K562 (cell line): Measurements from ENCODE around the gene SGO1. TPM values are rescaled to one million over a fixed set of nuclear protein-coding genes. Genes with fewer than 3 reads are reported as not detected.

Experiments
- ATAC-seq: fragments of 200-7000 bp; cut with Tn5 transposase; 3 replicates; pipeline ENCODE4 v1.9.1; 2020; ENCODE audit warnings: moderate library complexity
- BruUV-seq: library from RNA; stranded (reverse); fragments of 400-500 nt; replicated peaks from 2 replicates; lab custom pipeline; 2021; lab: Mats Ljungman, UMichigan
- CTCF ChIA-PET: fragments of 300-600 bp; formaldehyde crosslinking; extraction: SDS; loops from one replicate; lab custom pipeline; 2021; ENCODE audit warnings: low intra/inter-chr PET ratio; lab: Yijun Ruan, JAX
- POLR2A ChIA-PET: fragments of 300-600, 350-650 bp; sonication (Branson Sonifier 250); formaldehyde crosslinking; extraction: SDS; loops from one replicate; lab custom pipeline; 2021; ENCODE audit warnings: antibody characterized with exemption, inconsistent platforms; lab: Yijun Ruan, JAX
- DNase-seq, 4 experiments: peaks; one replicate each; pipeline versions ENCODE4 v3.0.0 to v3.0.0-alpha.2; 2011 to 2018; ENCODE audit warnings: low spot score in 3 of 4, mixed read lengths in 3 of 4; ENCODE audit errors: extremely low read depth in 1 of 4
- FAIRE-seq: peaks from 2 replicates; lab custom pipeline; 2011; peaks lifted over from hg19 to GRCh38; lab: Jason Lieb, UNC
- H2AFZ ChIP-seq: 2 replicates; pipeline ENCODE4 v1.6.0; 2011; ENCODE audit warnings: low read depth, low read length, control low read depth, inconsistent platforms
- H3K27ac ChIP-seq: fragments of 200-600 bp; 3 replicates; pipeline ENCODE4 v1.8.0; 2011; ENCODE audit warnings: low read depth, mild to moderate bottlenecking, control low read depth, inconsistent platforms, low read length, moderate library complexity, mixed read lengths; ENCODE audit errors: extremely low read depth
- H3K27me3 ChIP-seq, 2 experiments: fragments of 300-600 bp in 1 of 2; 2 replicates in 1 of 2; 3 replicates in 1 of 2; pipeline versions ENCODE4 v1.6.0 to v1.8.0; 2011; ENCODE audit warnings: inconsistent platforms in 2 of 2, low read length in 2 of 2, mild to moderate bottlenecking in 1 of 2, mixed read lengths in 1 of 2, moderate library complexity in 1 of 2; ENCODE audit not compliant: control insufficient read depth in 2 of 2, insufficient read depth in 2 of 2
- H3K36me3 ChIP-seq: fragments of 300-600 bp; 3 replicates; pipeline ENCODE4 v1.8.0; 2011; ENCODE audit warnings: mild to moderate bottlenecking, low read length, inconsistent platforms; ENCODE audit not compliant: control insufficient read depth, insufficient read depth
- H3K4me1 ChIP-seq, 2 experiments: fragments of 200-600 bp in 1 of 2; replicated peaks in 1 of 2; 2 replicates in 1 of 2; 3 replicates in 1 of 2; pipeline versions ENCODE4 v1.5.1 to v1.8.0; 2011; ENCODE audit warnings: inconsistent platforms in 2 of 2, low read length in 2 of 2, mild to moderate bottlenecking in 1 of 2, mixed read lengths in 1 of 2, moderate library complexity in 1 of 2; ENCODE audit not compliant: control insufficient read depth in 2 of 2, insufficient read depth in 2 of 2
- H3K4me2 ChIP-seq: 2 replicates; pipeline ENCODE4 v1.6.1; 2011; ENCODE audit warnings: low read length, control low read depth, inconsistent platforms, mixed read lengths; ENCODE audit not compliant: insufficient read depth
- H3K4me3 ChIP-seq: fragments of 200-600 bp; sonication (generic), shearing (Covaris generic); 2 replicates; pipeline ENCODE4 v1.5.1; 2016; ENCODE audit warnings: control low read depth, inconsistent platforms
- H3K79me2 ChIP-seq: fragments of 200-600 bp; 3 replicates; pipeline ENCODE4 v1.8.0; 2011; ENCODE audit warnings: low read length, inconsistent platforms; ENCODE audit not compliant: control insufficient read depth, insufficient read depth
- H3K9ac ChIP-seq, 2 experiments: 2 replicates each; pipeline versions ENCODE4 v1.6.0 to v1.6.1; 2011; ENCODE audit warnings: low read depth in 2 of 2, low read length in 2 of 2, control low read depth in 1 of 2, inconsistent platforms in 1 of 2, mild to moderate bottlenecking in 1 of 2, mixed read lengths in 1 of 2; ENCODE audit not compliant: insufficient read depth in 1 of 2
- H3K9me1 ChIP-seq: one replicate; pipeline ENCODE4 v1.6.0; 2011; ENCODE audit warnings: inconsistent platforms, mild to moderate bottlenecking, low read length, moderate library complexity; ENCODE audit not compliant: control insufficient read depth, insufficient read depth
- H3K9me3 ChIP-seq: replicated peaks from 2 replicates; pipeline ENCODE4 v1.5.1; 2011; ENCODE audit warnings: low read depth, low read length, inconsistent platforms; ENCODE audit not compliant: control insufficient read depth, insufficient read depth
- H4K20me1 ChIP-seq: replicated peaks from 2 replicates; pipeline ENCODE4 v1.6.1; 2011; ENCODE audit warnings: low read length, inconsistent platforms, mixed read lengths; ENCODE audit not compliant: control insufficient read depth, insufficient read depth
- TAL1 ChIP-seq: fragments of 450-650 bp; IDR thresholded peaks from 2 replicates; pipeline ENCODE4 v1.6.1; 2016; ENCODE audit warnings: mild to moderate bottlenecking
- TEAD1 ChIP-seq, 2 experiments: fragments of 450-650 bp in 1 of 2; sonication (generic) in 1 of 2; formaldehyde crosslinking; IDR thresholded peaks; 2 replicates each; pipeline versions ENCODE4 v1.4.0 to v1.8.0; 2020 to 2022; ENCODE audit warnings: mild to moderate bottlenecking in 2 of 2, missing genetic modification reagents in 1 of 2
- ZC3H11A ChIP-seq: IDR thresholded peaks from 2 replicates; pipeline ENCODE4 v1.6.1; 2012; ENCODE audit warnings: low read depth, low read length, improper control_type of control experiment
- ZNF133 ChIP-seq: fragments of 250-450 bp; sonication (Bioruptor Pico); IDR thresholded peaks from 2 replicates; pipeline ENCODE4 v1.4.0; 2020; ENCODE audit warnings: mild to moderate bottlenecking
- in situ Hi-C: fragments of 300-500 bp; cut with MboI; formaldehyde crosslinking; loops from 4 replicates; pipeline ENCODE4 v1.15.0; 2018; ENCODE audit warnings: inconsistent platforms, mixed read lengths
- intact Hi-C: fragments of 100-400 bp; cut with micrococcal nuclease; formaldehyde crosslinking; loops from 2 replicates; pipeline ENCODE4 v1.14.2; 2022
- polyA plus RNA-seq, 8 experiments: library from polyadenylated mRNA; depleted of rRNA in 4 of 8; stranded (reverse) in 5 of 8; unstranded in 3 of 8; fragments of >200 nt; fragmentation: Nextera tagmentation in 2 of 8; fragmentation: Illumina TruSeq in 1 of 8; extraction: Ambion mirVana in 2 of 8; extraction: Trizol in 1 of 8; gene quantifications; 2 replicates each; pipeline versions ENCODE4 v1.2.1 to v1.2.3, GENCODE V29; 2011 to 2014; ENCODE audit warnings: inconsistent platforms in 1 of 8, missing spikeins in 1 of 8
- total RNA-seq, 7 experiments: library from RNA; depleted of rRNA in 6 of 7; stranded (reverse); fragments of >200 nt in 6 of 7; fragmentation: Illumina TruSeq in 2 of 7; extraction: Trizol in 2 of 7; gene quantifications; 2 replicates each; pipeline versions ENCODE4 v1.2.1 to v1.2.3, GENCODE V29; 2011 to 2021; ENCODE audit warnings: low replicate concordance in 1 of 7
- TF ChIP-seq, protein P1 (sequence below): fragments of 250-450 bp; sonication (Bioruptor Pico); IDR thresholded peaks from 2 replicates; pipeline ENCODE4 v1.4.0; 2020; ENCODE audit warnings: borderline replicate concordance
- TF ChIP-seq, protein P2 (sequence below): fragments of 450-650 bp; formaldehyde crosslinking; IDR thresholded peaks from 2 replicates; pipeline ENCODE4 v1.4.0; 2022; ENCODE audit warnings: missing genetic modification characterization

The SGO1 gene
- total and polyA plus RNA-seq, 9 of the 15 experiments (the other 6 are each of a cell fraction or from before 2014, with no cell fraction given): 13.7 to 57.3 (median 28.2) TPM

DNA sequence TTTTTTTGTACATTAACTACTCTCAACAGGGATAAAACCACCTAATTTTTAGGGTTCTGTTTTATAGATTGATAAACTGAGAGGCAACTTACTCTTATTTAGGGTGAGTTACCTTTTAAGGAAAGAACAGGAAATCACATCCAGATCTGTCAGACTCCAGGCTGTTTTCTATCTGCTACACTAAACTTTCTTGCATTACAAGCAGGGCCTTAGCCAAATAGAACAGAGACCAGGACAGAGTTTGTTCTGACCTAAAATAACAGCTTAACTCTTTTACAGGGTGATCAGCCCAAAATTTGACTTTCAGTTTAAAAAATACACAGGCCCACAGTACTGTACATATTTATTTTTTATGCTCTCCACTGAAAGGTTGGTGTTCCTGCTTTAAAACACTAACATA is 38.6 kb downstream of the SGO1 start:
- H3K79me2 ChIP-seq: no peaks in the 10 kb centered on the region
- ATAC-seq: no peak
- no peak overlapping the region for H3K4me3 ChIP-seq
- TF ChIP-seq, protein P1, sequence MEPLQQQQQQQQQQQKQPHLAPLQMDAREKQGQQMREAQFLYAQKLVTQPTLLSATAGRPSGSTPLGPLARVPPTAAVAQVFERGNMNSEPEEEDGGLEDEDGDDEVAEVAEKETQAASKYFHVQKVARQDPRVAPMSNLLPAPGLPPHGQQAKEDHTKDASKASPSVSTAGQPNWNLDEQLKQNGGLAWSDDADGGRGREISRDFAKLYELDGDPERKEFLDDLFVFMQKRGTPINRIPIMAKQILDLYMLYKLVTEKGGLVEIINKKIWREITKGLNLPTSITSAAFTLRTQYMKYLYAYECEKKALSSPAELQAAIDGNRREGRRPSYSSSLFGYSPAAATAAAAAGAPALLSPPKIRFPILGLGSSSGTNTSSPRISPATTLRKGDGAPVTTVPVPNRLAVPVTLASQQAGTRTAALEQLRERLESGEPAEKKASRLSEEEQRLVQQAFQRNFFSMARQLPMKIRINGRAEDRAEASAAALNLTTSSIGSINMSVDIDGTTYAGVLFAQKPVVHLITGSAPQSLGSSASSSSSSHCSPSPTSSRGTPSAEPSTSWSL: no peak
- TF ChIP-seq ZC3H11A: no peak
- no peak for TF ChIP-seq TAL1
- TF ChIP-seq ZNF133 (CRISPR knock-in tag): no peak
- TF ChIP-seq TEAD1 (CRISPR knock-in tag; IDR thresholded peaks at IDR 0.05): no peak
- TF ChIP-seq, protein P2, sequence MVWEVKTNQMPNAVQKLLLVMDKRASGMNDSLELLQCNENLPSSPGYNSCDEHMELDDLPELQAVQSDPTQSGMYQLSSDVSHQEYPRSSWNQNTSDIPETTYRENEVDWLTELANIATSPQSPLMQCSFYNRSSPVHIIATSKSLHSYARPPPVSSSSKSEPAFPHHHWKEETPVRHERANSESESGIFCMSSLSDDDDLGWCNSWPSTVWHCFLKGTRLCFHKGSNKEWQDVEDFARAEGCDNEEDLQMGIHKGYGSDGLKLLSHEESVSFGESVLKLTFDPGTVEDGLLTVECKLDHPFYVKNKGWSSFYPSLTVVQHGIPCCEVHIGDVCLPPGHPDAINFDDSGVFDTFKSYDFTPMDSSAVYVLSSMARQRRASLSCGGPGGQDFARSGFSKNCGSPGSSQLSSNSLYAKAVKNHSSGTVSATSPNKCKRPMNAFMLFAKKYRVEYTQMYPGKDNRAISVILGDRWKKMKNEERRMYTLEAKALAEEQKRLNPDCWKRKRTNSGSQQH: no peak
- intact Hi-C loops: no loop called here
- no peak for DNase-seq
- CTCF ChIA-PET: no interaction called here
- BruUV-seq: no TSS peak
- no peaks in the 10 kb centered on the region for H3K9me3 ChIP-seq
- no peaks in the 10 kb centered on the region for H4K20me1 ChIP-seq
- no peak for FAIRE-seq
- H2AFZ ChIP-seq: no peak overlapping the region
- in situ Hi-C loops: no loop called here
- H3K9ac ChIP-seq: no peak overlapping the region
- H3K27ac ChIP-seq: no peak overlapping the region
- H3K36me3 ChIP-seq: peaks cover 8% of the 10 kb centered on the region; the same call in 2 of the 3 replicates
- H3K4me2 ChIP-seq: no peak overlapping the region
- no peaks in the 10 kb centered on the region for H3K27me3 ChIP-seq
- no peaks in the 10 kb centered on the region for H3K9me1 ChIP-seq
- H3K4me1 ChIP-seq: no peaks in the 10 kb centered on the region
- POLR2A ChIA-PET: interaction anchor here (1.1 to 1.8 kb wide), 2 partner anchors 8 to 10 kb away, joined by 3 to 6 read pairs; no protein-coding TSS in a partner anchor
